ENCODE results near the gene ZFP14.

GRCh38 chr19:36409841-36410240 is 30.8 kb upstream of the ZFP14 start:
- TF ChIP-seq, protein P1, sequence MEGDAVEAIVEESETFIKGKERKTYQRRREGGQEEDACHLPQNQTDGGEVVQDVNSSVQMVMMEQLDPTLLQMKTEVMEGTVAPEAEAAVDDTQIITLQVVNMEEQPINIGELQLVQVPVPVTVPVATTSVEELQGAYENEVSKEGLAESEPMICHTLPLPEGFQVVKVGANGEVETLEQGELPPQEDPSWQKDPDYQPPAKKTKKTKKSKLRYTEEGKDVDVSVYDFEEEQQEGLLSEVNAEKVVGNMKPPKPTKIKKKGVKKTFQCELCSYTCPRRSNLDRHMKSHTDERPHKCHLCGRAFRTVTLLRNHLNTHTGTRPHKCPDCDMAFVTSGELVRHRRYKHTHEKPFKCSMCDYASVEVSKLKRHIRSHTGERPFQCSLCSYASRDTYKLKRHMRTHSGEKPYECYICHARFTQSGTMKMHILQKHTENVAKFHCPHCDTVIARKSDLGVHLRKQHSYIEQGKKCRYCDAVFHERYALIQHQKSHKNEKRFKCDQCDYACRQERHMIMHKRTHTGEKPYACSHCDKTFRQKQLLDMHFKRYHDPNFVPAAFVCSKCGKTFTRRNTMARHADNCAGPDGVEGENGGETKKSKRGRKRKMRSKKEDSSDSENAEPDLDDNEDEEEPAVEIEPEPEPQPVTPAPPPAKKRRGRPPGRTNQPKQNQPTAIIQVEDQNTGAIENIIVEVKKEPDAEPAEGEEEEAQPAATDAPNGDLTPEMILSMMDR (IDR thresholded peaks at IDR 0.05): no peak
- TF ChIP-seq EP300 (IDR thresholded peaks at IDR 0.05): no peak
